MCF 10A (cell line): Measurements from ENCODE around the gene CDH11. TPM values are rescaled to one million over a fixed set of nuclear protein-coding genes. Genes with fewer than 3 reads are reported as not detected.

ENCODE experiments used
- BruUV-seq: library from RNA; stranded (reverse); fragments of 400-500 nt; replicated peaks from 2 replicates; lab custom pipeline; 2021; lab: Mats Ljungman, UMichigan
- CTCF ChIA-PET: fragments of 300-600 bp; sonication (Branson Sonifier 250); formaldehyde crosslinking; extraction: SDS; loops from one replicate; lab custom pipeline; 2021; ENCODE audit warnings: antibody characterized with exemption, inconsistent platforms; lab: Yijun Ruan, JAX
- POLR2A ChIA-PET: fragments of 300-600, 350-650 bp; sonication (Branson Sonifier 250); formaldehyde crosslinking; extraction: SDS; loops from one replicate; lab custom pipeline; 2020; ENCODE audit warnings: antibody characterized with exemption, inconsistent platforms; lab: Yijun Ruan, JAX
- DNase-seq: peaks from one replicate; pipeline ENCODE4 v3.0.0-alpha.2; 2018; ENCODE audit not compliant: unreplicated experiment
- H3K27ac Mint-ChIP-seq: one replicate; pipeline ENCODE4 v1.8.0; 2022; ENCODE audit warnings: mild to moderate bottlenecking, low read depth, mixed read lengths; ENCODE audit not compliant: unreplicated experiment
- H3K27me3 Mint-ChIP-seq: one replicate; pipeline ENCODE4 v1.8.0; 2022; ENCODE audit warnings: mixed read lengths; ENCODE audit not compliant: insufficient read depth, unreplicated experiment
- H3K36me3 Mint-ChIP-seq: one replicate; pipeline ENCODE4 v1.8.0; 2022; ENCODE audit warnings: mild to moderate bottlenecking, moderate library complexity, mixed read lengths; ENCODE audit not compliant: insufficient read depth, unreplicated experiment
- H3K4me1 Mint-ChIP-seq: one replicate; pipeline ENCODE4 v1.8.0; 2022; ENCODE audit warnings: mixed read lengths; ENCODE audit not compliant: insufficient read depth, unreplicated experiment
- H3K4me3 Mint-ChIP-seq: one replicate; pipeline ENCODE4 v1.8.0; 2022; ENCODE audit warnings: mild to moderate bottlenecking, moderate library complexity, mixed read lengths; ENCODE audit not compliant: unreplicated experiment
- H3K9me3 Mint-ChIP-seq: one replicate; pipeline ENCODE4 v1.8.0; 2022; ENCODE audit warnings: mixed read lengths; ENCODE audit not compliant: unreplicated experiment
- CTCF ChIP-seq: fragments of 200-600 bp; IDR thresholded peaks from one replicate; pipeline ENCODE4 v1.8.0; 2022; ENCODE audit warnings: antibody characterized with exemption, mild to moderate bottlenecking; ENCODE audit not compliant: unreplicated experiment
- intact Hi-C: fragments of 100-400 bp; cut with micrococcal nuclease; formaldehyde crosslinking; loops from 2 replicates; pipeline ENCODE4 v1.14.1; 2022
- total RNA-seq: library from RNA; stranded (reverse); gene quantifications from 2 replicates; pipeline ENCODE4 v1.2.3, GENCODE V29; 2022

Gene CDH11
- total RNA-seq, 1 experiment from 2014 or later: 0.33 TPM

DNA sequence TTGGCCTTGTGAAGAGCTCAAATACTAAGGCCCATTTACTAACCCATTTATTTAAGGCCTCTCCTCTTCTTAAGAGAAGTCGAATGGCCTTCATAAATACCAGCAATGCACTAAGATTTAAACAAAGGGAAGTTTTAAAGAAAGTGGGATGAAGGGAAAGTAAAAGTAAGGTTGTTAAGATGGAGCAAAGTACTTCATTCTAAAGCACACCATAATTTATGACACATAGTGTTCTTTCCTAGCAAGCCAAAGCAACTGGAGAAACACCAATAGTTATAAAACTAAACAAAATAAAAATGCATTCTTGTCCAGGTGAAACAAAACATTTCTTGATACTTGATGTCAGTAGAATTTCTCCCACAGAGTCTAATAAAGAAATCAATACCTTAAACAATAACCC is 27.9 kb downstream of the CDH11 start:
- intact Hi-C loops: no loop called here
- no peaks in the 10 kb centered on the region for H3K36me3 Mint-ChIP-seq

GRCh38 chr16:65083164-65083857 is 38.6 kb downstream of the CDH11 start:
- ChIA-PET POLR2A (no interaction called here), CTCF (interaction anchor here (1.1 to 1.4 kb wide), 2 partner anchors 10 to 1031 kb away, joined by 3 read pairs; no protein-coding TSS in a partner anchor)
- Mint-ChIP-seq H3K27me3 (no peaks in the 10 kb centered on the region), H3K27ac (no peak overlapping the region), H3K4me3 (no peak overlapping the region), H3K4me1 (no peaks in the 10 kb centered on the region), H3K9me3 (no peaks in the 10 kb centered on the region), H3K36me3 (no peaks in the 10 kb centered on the region)
- no peak for DNase-seq
- TF ChIP-seq CTCF: no peak
- intact Hi-C loops: no loop called here
- BruUV-seq: no TSS peak

More for the DNA sequence above, 27.9 kb downstream of the CDH11 start:
- Mint-ChIP-seq H3K27ac (no peak overlapping the region), H3K9me3 (peaks cover 8% of the 10 kb centered on the region), H3K4me1 (no peaks in the 10 kb centered on the region), H3K4me3 (no peak overlapping the region), H3K27me3 (no peaks in the 10 kb centered on the region)
- no TSS peak for BruUV-seq
- TF ChIP-seq CTCF: no peak
- ChIA-PET POLR2A (interaction anchor here (0.7 kb wide), 1 partner anchor 758 kb away, joined by 4 read pairs; no protein-coding TSS in a partner anchor), CTCF (no interaction called here)
- DNase-seq: no peak

DNA sequence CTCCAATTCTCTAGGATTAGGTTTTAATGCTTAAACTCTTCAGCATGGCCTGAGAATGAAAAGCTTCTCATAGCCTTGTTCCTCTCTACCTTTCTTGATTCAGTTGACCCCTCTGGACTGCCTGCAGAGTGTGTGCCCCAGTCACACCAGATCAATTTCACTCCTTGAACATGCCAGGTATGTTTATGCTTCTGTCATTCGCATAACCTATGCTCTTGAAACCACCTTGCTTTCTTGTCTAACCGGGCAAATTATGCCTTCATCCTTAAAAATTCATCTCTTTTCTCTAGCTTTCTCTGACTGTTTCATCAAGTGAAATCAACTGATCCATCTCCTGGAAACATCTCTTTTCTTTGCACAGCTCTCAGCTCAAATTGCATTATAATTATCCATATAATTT is 42.3 kb downstream of the CDH11 start:
- POLR2A ChIA-PET: no interaction called here
- no TSS peak for BruUV-seq
- CTCF ChIA-PET: interaction anchor here (0.7 kb wide), 2 partner anchors 306 to 1619 kb away, joined by 3 read pairs; no protein-coding TSS in a partner anchor
- Mint-ChIP-seq H3K4me1 (no peaks in the 10 kb centered on the region), H3K27me3 (no peaks in the 10 kb centered on the region), H3K27ac (no peak overlapping the region), H3K36me3 (no peaks in the 10 kb centered on the region), H3K9me3 (no peaks in the 10 kb centered on the region), H3K4me3 (no peak overlapping the region)
- no peak for DNase-seq
- TF ChIP-seq CTCF: no peak
- intact Hi-C loops: no loop called here

DNA sequence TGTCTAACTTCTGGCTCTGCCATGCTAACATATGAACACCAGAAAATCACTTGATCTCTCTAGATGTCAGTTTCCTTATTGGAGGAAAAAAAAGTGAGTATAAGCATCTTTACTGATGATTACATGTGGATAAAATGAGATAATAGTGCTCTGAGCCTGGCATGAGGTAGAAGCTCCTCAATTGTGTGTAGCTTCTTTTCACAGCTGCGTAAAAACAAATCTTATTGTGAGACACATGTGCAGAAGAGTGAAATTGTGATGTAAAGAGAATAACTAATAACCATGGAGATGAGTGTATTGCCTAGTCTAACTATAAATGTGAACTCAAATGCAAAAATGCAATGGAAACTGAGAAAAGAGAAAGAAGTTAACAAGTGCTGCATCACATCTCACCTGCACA is 44.7 kb downstream of the CDH11 start:
- TF ChIP-seq CTCF: no peak

More for the DNA sequence above, 44.7 kb downstream of the CDH11 start:
- intact Hi-C loops: no loop called here
- POLR2A ChIA-PET: no interaction called here
- Mint-ChIP-seq H3K36me3 (no peaks in the 10 kb centered on the region), H3K4me3 (no peak overlapping the region), H3K27me3 (no peaks in the 10 kb centered on the region), H3K9me3 (no peaks in the 10 kb centered on the region), H3K27ac (no peak overlapping the region), H3K4me1 (no peaks in the 10 kb centered on the region)
- DNase-seq: no peak
- BruUV-seq: no TSS peak
- CTCF ChIA-PET: no interaction called here
